ENCODE results near the gene MRPS34.

Gene MRPS34

GRCh38 chr16:1762196-1762878, 10.6 kb downstream of the MRPS34 start:
- ChIA-PET CTCF (interaction anchor here (0.6 kb wide), 1 partner anchor 44 kb away, joined by 5 read pairs; no protein-coding TSS in a partner anchor), POLR2A (no interaction called here)
- Histone ChIP-seq H3K4me3 (ENCODE audit: low read depth, low read length) (no peak overlapping the region), H3K27ac (ENCODE audit: extremely low read depth, low read depth, low read length) (no peak overlapping the region), H3K4me1 (ENCODE audit: control insufficient read depth, insufficient read depth, low read length) (no peaks in the 10 kb centered on the region), H3K9me3 (ENCODE audit: control insufficient read depth, insufficient read depth, low read depth, low read length) (no peaks in the 10 kb centered on the region), H3K36me3 (ENCODE audit: control insufficient read depth in 2 of 2, insufficient read depth in 1 of 2, low read length in 2 of 2) (peaks cover 0 to 88% of the 10 kb centered on the region in 2 experiments; a peak in 1 of 3 replicates)
- TF ChIP-seq ZNF777 (tag by site-specific recombination; IDR thresholded peaks at IDR 0.05; ENCODE audit: borderline replicate concordance) = no peak
- TF ChIP-seq ZNF19 (tag by site-specific recombination; IDR thresholded peaks at IDR 0.05; ENCODE audit: low read depth) = no peak
- no peak for TF ChIP-seq ZFP3 (tag by site-specific recombination; IDR thresholded peaks at IDR 0.05; ENCODE audit: low read depth)
- no peak for TF ChIP-seq ZNF202 (tag by site-specific recombination; IDR thresholded peaks at IDR 0.05; ENCODE audit: borderline replicate concordance)
- TF ChIP-seq ZNF555 (tag by site-specific recombination; conservative IDR thresholded peaks at IDR 0.05) = no peak
- TF ChIP-seq SETDB1 (IDR thresholded peaks at IDR 0.05; ENCODE audit: insufficient read length, low read length) = no peak
- TF ChIP-seq ZNF473 (tag by site-specific recombination; IDR thresholded peaks at IDR 0.05) = no peak
- no peak for TF ChIP-seq ZNF514 (tag by site-specific recombination; IDR thresholded peaks at IDR 0.05)
- TF ChIP-seq OSR2 (tag by site-specific recombination; IDR thresholded peaks at IDR 0.05) = no peak
- no peak for TF ChIP-seq KLF8 (tag by site-specific recombination; IDR thresholded peaks at IDR 0.05)
- no peak for TF ChIP-seq SALL2 (tag by site-specific recombination; IDR thresholded peaks at IDR 0.05; ENCODE audit: borderline replicate concordance)

GRCh38 chr16:1761751-1762150, 11.2 kb downstream of the MRPS34 start:
- Histone ChIP-seq H3K27ac (ENCODE audit: extremely low read depth, low read depth, low read length) (no peak overlapping the region), H3K4me1 (ENCODE audit: control insufficient read depth, insufficient read depth, low read length) (no peaks in the 10 kb centered on the region), H3K36me3 (ENCODE audit: control insufficient read depth in 2 of 2, insufficient read depth in 1 of 2, low read length in 2 of 2) (peaks cover 0 to 83% of the 10 kb centered on the region in 2 experiments; a peak in 1 of 3 replicates), H3K4me3 (ENCODE audit: low read depth, low read length) (no peak overlapping the region), H3K9me3 (ENCODE audit: control insufficient read depth, insufficient read depth, low read depth, low read length) (no peaks in the 10 kb centered on the region)
- CTCF ChIA-PET = interaction anchor here (0.7 kb wide), 1 partner anchor 104 kb away, joined by 3 read pairs; no protein-coding TSS in a partner anchor
- TF ChIP-seq ZNF416 (tag by site-specific recombination; IDR thresholded peaks at IDR 0.05) (no peak), ZNF23 (tag by site-specific recombination; IDR thresholded peaks at IDR 0.05; ENCODE audit: borderline replicate concordance) (no peak), ZFP41 (tag by site-specific recombination; IDR thresholded peaks at IDR 0.05; ENCODE audit: borderline replicate concordance) (no peak), ZNF155 (tag by site-specific recombination; IDR thresholded peaks at IDR 0.05) (no peak), ZNF561 (tag by site-specific recombination; IDR thresholded peaks at IDR 0.05; ENCODE audit: borderline replicate concordance) (no peak), ZNF501 (tag by site-specific recombination; IDR thresholded peaks at IDR 0.05) (no peak), ZIC2 (tag by site-specific recombination; IDR thresholded peaks at IDR 0.05) (no peak), PRDM4 (tag by site-specific recombination; IDR thresholded peaks at IDR 0.05) (no peak), ZNF585B (tag by site-specific recombination; IDR thresholded peaks at IDR 0.05) (no peak), ZNF157 (tag by site-specific recombination; IDR thresholded peaks at IDR 0.05) (no peak), KLF16 (tag by site-specific recombination; IDR thresholded peaks at IDR 0.05) (no peak), ZNF132 (tag by site-specific recombination; IDR thresholded peaks at IDR 0.05; ENCODE audit: borderline replicate concordance) (no peak), ZNF211 (tag by site-specific recombination; IDR thresholded peaks at IDR 0.05; ENCODE audit: low read depth) (no peak), ELK4 (IDR thresholded peaks at IDR 0.05; ENCODE audit: borderline replicate concordance, low read depth, low read length) (no peak), ZNF239 (tag by site-specific recombination; IDR thresholded peaks at IDR 0.05) (no peak), ZNF398 (tag by site-specific recombination; IDR thresholded peaks at IDR 0.05) (no peak), ZNF221 (tag by site-specific recombination; IDR thresholded peaks at IDR 0.05; ENCODE audit: borderline replicate concordance) (no peak), ZNF292 (tag by site-specific recombination; IDR thresholded peaks at IDR 0.05; ENCODE audit: borderline replicate concordance, low read depth) (no peak)
- POLR2A ChIA-PET = no interaction called here
